Keratinocyte (primary cell): ENCODE results near the gene CLDN6. TPM values are rescaled to one million over a fixed set of nuclear protein-coding genes. Genes with fewer than 3 reads are reported as not detected.
A peak's percentile ranks its signal among the peaks of the same experiment; 100 is the strongest.

Experiments used
- DNase-seq: peaks from one replicate; pipeline ENCODE4 v3.0.0-alpha.2; 2011; ENCODE audit warnings: low read depth, missing footprints, low spot score
- FAIRE-seq: peaks from 2 replicates; lab custom pipeline; 2011; peaks lifted over from hg19 to GRCh38; lab: Jason Lieb, UNC
- H2AFZ ChIP-seq: 2 replicates; pipeline ENCODE4 v1.6.0; 2012; ENCODE audit warnings: low read length, control low read depth, inconsistent platforms; ENCODE audit not compliant: control insufficient read depth
- H3K27ac ChIP-seq: 2 replicates; pipeline ENCODE4 v1.5.1; 2011; ENCODE audit warnings: low read length; ENCODE audit not compliant: control insufficient read depth, insufficient read depth
- H3K27me3 ChIP-seq: 3 replicates; pipeline ENCODE4 v1.6.0; 2011; ENCODE audit warnings: low read length; ENCODE audit not compliant: control insufficient read depth, insufficient read depth; ENCODE audit errors: extremely low read depth
- H3K36me3 ChIP-seq, 2 experiments: 2 replicates in 1 of 2; 3 replicates in 1 of 2; pipeline ENCODE4 v1.5.1; 2011; ENCODE audit warnings: low read length in 2 of 2, mild to moderate bottlenecking in 1 of 2; ENCODE audit not compliant: control insufficient read depth in 2 of 2, insufficient read depth in 2 of 2; ENCODE audit errors: extremely low read depth in 1 of 2
- H3K4me1 ChIP-seq: 3 replicates; pipeline ENCODE4 v1.5.1; 2011; ENCODE audit warnings: low read length; ENCODE audit not compliant: control insufficient read depth, insufficient read depth; ENCODE audit errors: extremely low read depth
- H3K4me2 ChIP-seq: 3 replicates; pipeline ENCODE4 v1.6.0; 2011; ENCODE audit warnings: low read depth, low read length; ENCODE audit not compliant: control insufficient read depth, insufficient read depth; ENCODE audit errors: extremely low read depth
- H3K4me3 ChIP-seq, 3 experiments: fragments of 200-600 bp in 1 of 3; sonication (generic) in 1 of 3; 2 replicates in 2 of 3; 3 replicates in 1 of 3; pipeline ENCODE4 v1.5.1; 2011 to 2016; ENCODE audit warnings: low read length in 3 of 3, mild to moderate bottlenecking in 3 of 3, control low read depth in 2 of 3, inconsistent platforms in 1 of 3, low read depth in 1 of 3, mixed read lengths in 1 of 3, mixed run types in 1 of 3, moderate library complexity in 1 of 3; ENCODE audit not compliant: control insufficient read depth in 2 of 3, insufficient read depth in 2 of 3; ENCODE audit errors: extremely low read depth in 1 of 3
- H3K79me2 ChIP-seq: 2 replicates; pipeline ENCODE4 v1.6.0; 2012; ENCODE audit warnings: low read length; ENCODE audit not compliant: control insufficient read depth, insufficient read depth
- H3K9ac ChIP-seq: 3 replicates; pipeline ENCODE4 v1.6.0; 2011; ENCODE audit warnings: low read length; ENCODE audit not compliant: control insufficient read depth, insufficient read depth; ENCODE audit errors: extremely low read depth
- H3K9me1 ChIP-seq: 3 replicates; pipeline ENCODE4 v1.6.0; 2011; ENCODE audit warnings: low read length; ENCODE audit not compliant: control insufficient read depth, insufficient read depth; ENCODE audit errors: extremely low read depth
- H3K9me3 ChIP-seq: 2 replicates; pipeline ENCODE4 v1.5.1; 2012; ENCODE audit warnings: low read depth, low read length; ENCODE audit not compliant: control insufficient read depth
- H4K20me1 ChIP-seq: 3 replicates; pipeline ENCODE4 v1.6.0; 2011; ENCODE audit warnings: low read length; ENCODE audit not compliant: control insufficient read depth, insufficient read depth; ENCODE audit errors: extremely low read depth
- EZH2 ChIP-seq: IDR thresholded peaks from one replicate; pipeline ENCODE4 v1.6.1; 2012; ENCODE audit warnings: inconsistent platforms, mild to moderate bottlenecking, low read length, moderate library complexity
- dilution Hi-C: fragments of 300-500 bp; cut with MboI; formaldehyde crosslinking; loops from one replicate; pipeline ENCODE4 v1.7.0; 2020; ENCODE audit warnings: low sequenced_read_pairs; ENCODE audit not compliant: extremely low pct_ligation_motif_present
- polyA plus RNA-seq, 5 experiments: library from polyadenylated mRNA; depleted of rRNA in 3 of 5; stranded (reverse) in 3 of 5; stranded (forward) in 1 of 5; unstranded in 1 of 5; fragments of >200 nt; gene quantifications; 1 replicate in 1 of 5; 2 replicates in 3 of 5; 3 replicates in 1 of 5; pipeline versions ENCODE4 v1.2.1 to v1.2.3, GENCODE V29; 2011 to 2012; ENCODE audit warnings: missing spikeins in 2 of 5, low read depth in 1 of 5, low replicate concordance in 1 of 5
- TF ChIP-seq, protein P1 (sequence below), 3 experiments: IDR thresholded peaks in 1 of 3; conservative IDR thresholded peaks in 1 of 3; optimal IDR thresholded peaks in 1 of 3; 2 replicates in 2 of 3; 3 replicates in 1 of 3; pipeline versions ENCODE3 to v1.5.1; 2011; ENCODE audit warnings: low read length in 3 of 3, mild to moderate bottlenecking in 3 of 3, moderate library complexity in 2 of 3, control low read depth in 1 of 3, inconsistent platforms in 1 of 3; ENCODE audit not compliant: insufficient read depth in 2 of 3; ENCODE audit errors: extremely low read depth in 1 of 3

The CLDN6 gene
- polyA plus RNA-seq, 1 donor (not counting 4 experiments of a cell fraction or from before 2014, with no cell fraction given), result not detected

DNA sequence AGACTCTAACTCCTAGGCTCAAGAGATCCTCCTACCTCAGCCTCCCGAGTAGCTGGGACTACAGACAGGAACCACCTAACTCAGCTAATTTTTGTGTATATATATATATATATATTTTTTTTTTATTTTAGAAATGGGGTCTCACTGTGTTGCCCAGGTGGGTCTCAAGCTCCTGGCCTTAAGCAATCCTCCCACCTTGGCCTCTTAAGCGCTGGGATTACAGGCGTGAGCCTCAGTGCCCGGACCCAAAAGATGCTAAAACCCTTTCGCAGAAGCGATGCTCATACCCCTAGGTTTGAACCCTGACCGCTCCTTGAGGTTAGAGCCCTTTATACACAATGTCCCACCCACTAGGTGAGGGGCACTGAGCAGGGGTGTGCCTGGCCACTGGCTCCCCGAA lies 7.5 kb downstream of the CLDN6 start:
- H2AFZ ChIP-seq, result no peak overlapping the region
- FAIRE-seq, result no peak
- no peak overlapping the region for H3K9ac ChIP-seq
- TF ChIP-seq, protein P1, sequence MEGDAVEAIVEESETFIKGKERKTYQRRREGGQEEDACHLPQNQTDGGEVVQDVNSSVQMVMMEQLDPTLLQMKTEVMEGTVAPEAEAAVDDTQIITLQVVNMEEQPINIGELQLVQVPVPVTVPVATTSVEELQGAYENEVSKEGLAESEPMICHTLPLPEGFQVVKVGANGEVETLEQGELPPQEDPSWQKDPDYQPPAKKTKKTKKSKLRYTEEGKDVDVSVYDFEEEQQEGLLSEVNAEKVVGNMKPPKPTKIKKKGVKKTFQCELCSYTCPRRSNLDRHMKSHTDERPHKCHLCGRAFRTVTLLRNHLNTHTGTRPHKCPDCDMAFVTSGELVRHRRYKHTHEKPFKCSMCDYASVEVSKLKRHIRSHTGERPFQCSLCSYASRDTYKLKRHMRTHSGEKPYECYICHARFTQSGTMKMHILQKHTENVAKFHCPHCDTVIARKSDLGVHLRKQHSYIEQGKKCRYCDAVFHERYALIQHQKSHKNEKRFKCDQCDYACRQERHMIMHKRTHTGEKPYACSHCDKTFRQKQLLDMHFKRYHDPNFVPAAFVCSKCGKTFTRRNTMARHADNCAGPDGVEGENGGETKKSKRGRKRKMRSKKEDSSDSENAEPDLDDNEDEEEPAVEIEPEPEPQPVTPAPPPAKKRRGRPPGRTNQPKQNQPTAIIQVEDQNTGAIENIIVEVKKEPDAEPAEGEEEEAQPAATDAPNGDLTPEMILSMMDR (optimal IDR thresholded peaks at IDR 0.05 in 1 of 3, IDR thresholded peaks at IDR 0.05 in 1 of 3, conservative IDR thresholded peaks at IDR 0.05 in 1 of 3; ENCODE audit: extremely low read depth in 1 of 3, insufficient read depth in 2 of 3, low read length in 3 of 3), result no peak
- TF ChIP-seq EZH2, result no peak
- H3K27ac ChIP-seq, result no peak overlapping the region
- no peak overlapping the region for H3K4me2 ChIP-seq
- no peaks in the 10 kb centered on the region for H3K9me3 ChIP-seq
- H3K4me3 ChIP-seq, result no peak overlapping the region
- dilution Hi-C loops, result no loop called here
- H3K9me1 ChIP-seq, result no peaks in the 10 kb centered on the region
- H3K79me2 ChIP-seq, result no peaks in the 10 kb centered on the region
- DNase-seq, result no peak
- no peaks in the 10 kb centered on the region for H3K36me3 ChIP-seq
- H4K20me1 ChIP-seq, result no peaks in the 10 kb centered on the region
- H3K27me3 ChIP-seq, result peaks cover 35% of the 10 kb centered on the region
- H3K4me1 ChIP-seq, result peaks cover 14% of the 10 kb centered on the region

DNA sequence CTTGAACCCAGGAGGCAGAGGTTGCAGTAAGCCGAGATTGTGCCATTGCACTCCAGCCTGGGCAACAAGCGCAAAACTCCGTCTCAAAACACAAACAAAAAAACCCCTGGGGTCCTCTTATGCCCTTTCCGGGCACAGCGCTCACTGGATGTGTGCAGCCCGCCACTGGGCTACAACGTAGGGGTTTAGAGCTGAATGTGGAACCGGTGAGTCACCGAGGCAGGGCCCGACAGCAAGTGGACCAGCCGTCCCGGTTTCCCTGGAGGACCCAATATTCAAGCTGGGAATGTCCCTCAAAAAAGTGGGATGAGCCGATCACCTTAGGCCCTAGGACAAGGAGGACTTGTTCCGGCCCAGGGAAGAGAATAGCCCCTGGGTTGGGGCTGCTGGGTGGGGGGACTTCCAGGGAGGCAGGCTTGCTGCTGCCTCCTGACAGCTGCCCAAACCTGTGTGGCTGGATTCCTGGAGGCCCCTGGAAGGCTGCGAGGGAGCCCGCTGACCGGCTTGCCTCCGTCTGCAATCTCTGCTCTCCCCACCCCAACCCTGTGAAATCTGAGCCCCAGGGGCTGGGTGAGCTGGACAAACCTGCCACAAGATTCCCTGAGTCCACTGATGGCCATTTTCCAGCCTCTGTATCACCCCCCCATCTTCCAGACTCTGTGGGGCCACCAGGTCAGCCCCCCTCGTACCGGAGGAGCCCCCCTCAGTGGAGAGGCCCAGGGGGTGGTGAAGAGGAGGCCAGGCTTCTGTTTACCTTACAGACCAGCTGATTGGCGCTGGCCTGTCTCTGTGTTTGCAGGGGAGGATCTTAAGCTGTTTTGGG lies 8.2 kb downstream of the CLDN6 start:
- FAIRE-seq, result no peak
- Histone ChIP-seq H3K27ac (no peak overlapping the region), H3K27me3 (peaks cover 35% of the 10 kb centered on the region), H3K9me1 (no peaks in the 10 kb centered on the region), H3K79me2 (no peaks in the 10 kb centered on the region), H3K36me3 (no peaks in the 10 kb centered on the region), H3K9me3 (no peaks in the 10 kb centered on the region), H3K4me3 (no peak overlapping the region), H3K4me1 (peaks cover 14% of the 10 kb centered on the region), H4K20me1 (no peaks in the 10 kb centered on the region), H3K4me2 (peak overlapping the region; percentile 10), H3K9ac (no peak overlapping the region), H2AFZ (no peak overlapping the region)
- TF ChIP-seq, protein P1 (optimal IDR thresholded peaks at IDR 0.05 in 1 of 3, IDR thresholded peaks at IDR 0.05 in 1 of 3, conservative IDR thresholded peaks at IDR 0.05 in 1 of 3; ENCODE audit: extremely low read depth in 1 of 3, insufficient read depth in 2 of 3, low read length in 3 of 3), result no peak
- TF ChIP-seq EZH2, result no peak
- dilution Hi-C loops, result no loop called here
- DNase-seq, result no peak
